Natural killer cell (primary cell): ENCODE results near the gene GNAS-AS1. TPM values are rescaled to one million over a fixed set of nuclear protein-coding genes. Genes with fewer than 3 reads are reported as not detected.

Source experiments
- ATAC-seq, 3 donors: fragments of 150-1000 bp in 2 of 3; fragments of 200-7000 bp in 1 of 3; cut with Tn5 transposase; 1 replicate in 1 of 3; 2 replicates in 2 of 3; pipeline ENCODE4 v1.10.0; 2021; ENCODE audit warnings: mild to moderate bottlenecking in 2 of 3, moderate library complexity in 2 of 3
- DNase-seq, 2 donors: peaks; one replicate each; pipeline versions ENCODE4 v3.0.0 to v3.0.0-alpha.2; 2013 to 2021; ENCODE audit warnings: mixed read lengths in 1 of 2
- H3K27ac ChIP-seq: one replicate; pipeline ENCODE4 v1.5.1; 2013; ENCODE audit warnings: mild to moderate bottlenecking, low read length
- H3K27me3 ChIP-seq: one replicate; pipeline ENCODE4 v1.6.1; 2013; ENCODE audit warnings: low read length; ENCODE audit not compliant: control insufficient read depth, insufficient read depth
- H3K36me3 ChIP-seq: one replicate; pipeline ENCODE4 v1.6.1; 2013; ENCODE audit warnings: low read length; ENCODE audit not compliant: control insufficient read depth, insufficient read depth
- H3K4me1 ChIP-seq: one replicate; pipeline ENCODE4 v1.6.1; 2013; ENCODE audit warnings: low read length; ENCODE audit not compliant: control insufficient read depth, insufficient read depth
- H3K4me3 ChIP-seq: one replicate; pipeline ENCODE4 v1.5.1; 2013; ENCODE audit warnings: low read length
- H3K9me3 ChIP-seq: one replicate; pipeline ENCODE4 v1.6.1; 2013; ENCODE audit warnings: low read length; ENCODE audit not compliant: control insufficient read depth, insufficient read depth
- H3K27ac Mint-ChIP-seq, 2 donors: one replicate each; pipeline ENCODE4 v1.8.0; 2022; ENCODE audit warnings: mild to moderate bottlenecking in 2 of 2, mixed read lengths in 2 of 2, moderate library complexity in 1 of 2
- H3K27me3 Mint-ChIP-seq, 2 donors: one replicate each; pipeline ENCODE4 v1.8.0; 2022; ENCODE audit warnings: low read depth in 2 of 2, mixed read lengths in 2 of 2
- H3K36me3 Mint-ChIP-seq: one replicate; pipeline ENCODE4 v1.8.0; 2022; ENCODE audit warnings: mixed read lengths
- H3K4me1 Mint-ChIP-seq, 2 donors: one replicate each; pipeline ENCODE4 v1.8.0; 2022; ENCODE audit warnings: mixed read lengths in 2 of 2
- H3K4me3 Mint-ChIP-seq: one replicate; pipeline ENCODE4 v1.8.0; 2022; ENCODE audit warnings: mild to moderate bottlenecking, moderate library complexity, mixed read lengths
- H3K9me3 Mint-ChIP-seq, 2 donors: one replicate each; pipeline ENCODE4 v1.8.0; 2022; ENCODE audit warnings: mixed read lengths in 2 of 2
- CTCF ChIP-seq: fragments of 200-600 bp; IDR thresholded peaks from one replicate; pipeline ENCODE4 v1.8.0; 2022; ENCODE audit warnings: antibody characterized with exemption
- WGBS: methylation state at CpG from one replicate; pipeline ENCODE4 v1.1.7; 2013; ENCODE audit warnings: missing lambda C conversion rate; ENCODE audit not compliant: insufficient coverage; 5-methylcytosine and 5-hydroxymethylcytosine counted together
- intact Hi-C: fragments of 100-400 bp; cut with micrococcal nuclease; formaldehyde crosslinking; loops from one replicate; pipeline ENCODE4 v1.14.2; 2022
- total RNA-seq, 4 donors: library from RNA; stranded (reverse); fragments of 120-200 nt in 1 of 4; gene quantifications; one replicate each; pipeline versions ENCODE4 v1.2.3 to v1.2.4, GENCODE V29; 2013 to 2022

Gene GNAS-AS1
- total RNA-seq, 3 donors from 2014 or later (not counting 1 experiment from before 2014, with no cell fraction given), result 0.60 to 0.66 TPM; not detected in 1

GRCh38 chr20:58784321-58785074 lies 66.2 kb downstream of the GNAS-AS1 start:
- no peaks in the 10 kb centered on the region for H3K4me1 Mint-ChIP-seq
- Histone ChIP-seq H3K4me1 (no peaks in the 10 kb centered on the region), H3K9me3 (no peaks in the 10 kb centered on the region), H3K27ac (no peak overlapping the region), H3K4me3 (no peak overlapping the region), H3K36me3 (no peaks in the 10 kb centered on the region), H3K27me3 (no peaks in the 10 kb centered on the region)
- TF ChIP-seq CTCF, result no peak
- no peak for ATAC-seq
- H3K27ac Mint-ChIP-seq, result no peak overlapping the region
- peaks cover 10 to 52% of the 10 kb centered on the region in 2 donors for H3K27me3 Mint-ChIP-seq
- H3K36me3 Mint-ChIP-seq, result no peaks in the 10 kb centered on the region
- no peaks in the 10 kb centered on the region for H3K9me3 Mint-ChIP-seq
- intact Hi-C loops, result no loop called here
- 82% methylated on average over 15 of the region's 15 CpGs for WGBS
- H3K4me3 Mint-ChIP-seq, result no peak overlapping the region
- DNase-seq, result no peak

- H3K27me3 ChIP-seq, result no peaks in the 10 kb centered on the region
- H3K36me3 Mint-ChIP-seq, result no peaks in the 10 kb centered on the region
- ATAC-seq (no peak), DNase-seq (no peak)
- H3K4me3 ChIP-seq, result no peak overlapping the region
- no peaks in the 10 kb centered on the region for H3K4me1 ChIP-seq
- H3K4me3 Mint-ChIP-seq, result no peak overlapping the region
- peaks cover 0 to 7% of the 10 kb centered on the region in 2 donors for H3K4me1 Mint-ChIP-seq
- intact Hi-C loops, result no loop called here
- no peak for TF ChIP-seq CTCF
- WGBS, result 86% methylated on average over 12 of the region's 12 CpGs
- H3K36me3 ChIP-seq, result no peaks in the 10 kb centered on the region
- H3K27ac Mint-ChIP-seq, result no peak overlapping the region
- no peak overlapping the region for H3K27ac ChIP-seq
- H3K9me3 Mint-ChIP-seq, result no peaks in the 10 kb centered on the region
- H3K27me3 Mint-ChIP-seq, result peaks cover 10 to 52% of the 10 kb centered on the region in 2 donors
- no peaks in the 10 kb centered on the region for H3K9me3 ChIP-seq
Observed at GRCh38 chr20:58783511-58784011, 67.1 kb downstream of the GNAS-AS1 start.

GRCh38 chr20:58781138-58781537 lies 69.6 kb downstream of the GNAS-AS1 start:
- ATAC-seq (no peak), DNase-seq (no peak)
- Mint-ChIP-seq H3K27ac (no peak overlapping the region), H3K4me1 (peaks cover 0 to 7% of the 10 kb centered on the region in 2 donors), H3K9me3 (no peaks in the 10 kb centered on the region), H3K36me3 (no peaks in the 10 kb centered on the region), H3K27me3 (peaks cover 9 to 62% of the 10 kb centered on the region in 2 donors), H3K4me3 (no peak overlapping the region)
- Histone ChIP-seq H3K4me3 (no peak overlapping the region), H3K36me3 (no peaks in the 10 kb centered on the region), H3K4me1 (no peaks in the 10 kb centered on the region), H3K27ac (no peak overlapping the region), H3K9me3 (no peaks in the 10 kb centered on the region), H3K27me3 (no peaks in the 10 kb centered on the region)
- intact Hi-C loops, result no loop called here
- 83% methylated on average over 4 of the region's 4 CpGs for WGBS
- TF ChIP-seq CTCF, result no peak
